T-helper 1 cell (primary cell): ENCODE results near the gene GALNT9.
"Not testable (repeated sequence)": the region's sequence is repeated elsewhere in the genome, so short reads cannot be mapped to it uniquely, and the experiment has no call there.

ENCODE experiments used
- DNase-seq, 5 donors: peaks; one replicate each; pipeline ENCODE4 v3.0.0-alpha.2; 2012 to 2020

Gene GALNT9

GRCh38 chr12:132358241-132359225, 29.1 kb upstream of the GALNT9 start:
- not testable (repeated sequence) for DNase-seq

- DNase-seq = no peak
These were observed 28.3 kb upstream of the GALNT9 start for GRCh38 chr12:132357623-132358186.

- DNase-seq = peak in 1 of 5 donors; percentile 4
These were observed 27.6 kb upstream of the GALNT9 start for GRCh38 chr12:132356691-132357622.

GRCh38 chr12:132355742-132356681, 26.6 kb upstream of the GALNT9 start:
- DNase-seq = no peak

GRCh38 chr12:132354982-132355680, 25.7 kb upstream of the GALNT9 start:
- no peak for DNase-seq

- no peak for DNase-seq
These were observed 25.0 kb upstream of the GALNT9 start for GRCh38 chr12:132354211-132354981.

- no peak for DNase-seq
These were observed 24.4 kb upstream of the GALNT9 start for GRCh38 chr12:132353811-132354210.

GRCh38 chr12:132352896-132353800, 23.8 kb upstream of the GALNT9 start:
- no peak for DNase-seq

GRCh38 chr12:132351751-132352495, 22.5 kb upstream of the GALNT9 start:
- DNase-seq = no peak

- no peak for DNase-seq
These were observed 20.2 kb upstream of the GALNT9 start for GRCh38 chr12:132349501-132350131.

- DNase-seq = no peak
These were observed 18.8 kb upstream of the GALNT9 start for GRCh38 chr12:132348176-132348575.

GRCh38 chr12:132347176-132347855, 17.9 kb upstream of the GALNT9 start:
- no peak for DNase-seq

GRCh38 chr12:132346471-132347175, 17.2 kb upstream of the GALNT9 start:
- DNase-seq = no peak

- no peak for DNase-seq
These were observed 16.3 kb upstream of the GALNT9 start for GRCh38 chr12:132345561-132346200.

GRCh38 chr12:132345126-132345525, 15.7 kb upstream of the GALNT9 start:
- DNase-seq = no peak

GRCh38 chr12:132344601-132345000, 15.2 kb upstream of the GALNT9 start:
- no peak for DNase-seq
